B cell (primary cell): Measurements from ENCODE around the gene CPLX1. TPM values are rescaled to one million over a fixed set of nuclear protein-coding genes. Genes with fewer than 3 reads are reported as not detected.

ENCODE experiments used
- ATAC-seq: fragments of 200-7000 bp; cut with Tn5 transposase; one replicate; pipeline ENCODE4 v1.10.0; 2021; ENCODE audit warnings: low read depth, mild to moderate bottlenecking, moderate number of reproducible peaks, moderate library complexity
- CTCF ChIA-PET: fragments of 350-600 bp; sonication (Branson Sonifier 250); formaldehyde crosslinking; loops from one replicate; lab custom pipeline; 2021; ENCODE audit warnings: antibody characterized with exemption, inconsistent platforms; lab: Charles Lee
- POLR2A ChIA-PET: fragments of 350-600 bp; sonication (Branson Sonifier 250); formaldehyde crosslinking; loops from one replicate; lab custom pipeline; 2021; ENCODE audit warnings: antibody characterized with exemption; lab: Charles Lee
- DNase-seq: peaks from one replicate; pipeline ENCODE4 v3.0.0; 2013
- H2AFZ ChIP-seq: 2 replicates; pipeline ENCODE4 v1.6.1; 2012; ENCODE audit warnings: mild to moderate bottlenecking, low read depth, low read length; ENCODE audit not compliant: insufficient read depth, poor library complexity, severe bottlenecking
- H3K27ac ChIP-seq, 2 donors: 1 replicate in 1 of 2; 2 replicates in 1 of 2; pipeline ENCODE4 v1.5.1; 2012 to 2013; ENCODE audit warnings: low read length in 2 of 2, mild to moderate bottlenecking in 2 of 2, moderate library complexity in 1 of 2
- H3K27me3 ChIP-seq, 4 experiments: fragments of 200-600 bp in 1 of 4; sonication (generic) in 1 of 4; replicated peaks in 1 of 4; 1 replicate in 2 of 4; 2 replicates in 2 of 4; pipeline versions ENCODE4 v1.6.1 to v1.7.0; 2013 to 2016; ENCODE audit warnings: low read length in 3 of 4, mild to moderate bottlenecking in 2 of 4, mixed read lengths in 1 of 4, moderate library complexity in 1 of 4; ENCODE audit not compliant: insufficient read depth in 4 of 4, control insufficient read depth in 3 of 4; ENCODE audit errors: control extremely low read depth in 1 of 4
- H3K36me3 ChIP-seq, 2 experiments: replicated peaks in 1 of 2; 1 replicate in 1 of 2; 2 replicates in 1 of 2; pipeline versions ENCODE4 v1.6.1 to v1.7.1; 2013; ENCODE audit warnings: low read length in 1 of 2; ENCODE audit not compliant: insufficient read depth in 2 of 2, control insufficient read depth in 1 of 2; ENCODE audit errors: control extremely low read depth in 1 of 2, extremely low read depth in 1 of 2
- H3K4me1 ChIP-seq, 2 donors: fragments of 200-600 bp in 1 of 2; sonication (generic) in 1 of 2; 1 replicate in 1 of 2; 2 replicates in 1 of 2; pipeline versions ENCODE4 v1.5.1 to v1.6.1; 2013 to 2017; ENCODE audit warnings: low read length in 2 of 2; ENCODE audit not compliant: control insufficient read depth in 2 of 2, insufficient read depth in 2 of 2
- H3K4me2 ChIP-seq: replicated peaks from 2 replicates; pipeline ENCODE3; 2012; ENCODE audit warnings: mild to moderate bottlenecking, low read depth, low read length; ENCODE audit not compliant: poor library complexity, severe bottlenecking
- H3K4me3 ChIP-seq, 5 experiments: fragments of 200-600 bp in 1 of 5; sonication (generic) in 1 of 5; 1 replicate in 3 of 5; 2 replicates in 2 of 5; pipeline versions ENCODE4 v1.5.1 to v1.7.0; 2011 to 2016; ENCODE audit warnings: low read length in 4 of 5, mild to moderate bottlenecking in 4 of 5, low read depth in 2 of 5, control low read depth in 1 of 5, moderate library complexity in 1 of 5; ENCODE audit not compliant: insufficient read depth in 1 of 5; ENCODE audit errors: control extremely low read depth in 1 of 5, extremely low read depth in 1 of 5
- H3K79me2 ChIP-seq: fragments of 200-600 bp; sonication (generic); one replicate; pipeline ENCODE4 v1.6.0; 2016; ENCODE audit warnings: low read length; ENCODE audit not compliant: control insufficient read depth, insufficient read depth
- H3K9ac ChIP-seq: fragments of 200-600 bp; sonication (generic); 2 replicates; pipeline ENCODE4 v1.6.1; 2017; ENCODE audit warnings: mild to moderate bottlenecking, low read length, moderate library complexity
- H3K9me3 ChIP-seq, 3 donors: one replicate each; pipeline versions ENCODE4 v1.6.1 to v1.7.1; 2013; ENCODE audit warnings: low read length in 2 of 3; ENCODE audit not compliant: control insufficient read depth in 2 of 3, insufficient read depth in 1 of 3; ENCODE audit errors: control extremely low read depth in 1 of 3
- H4K20me1 ChIP-seq: 2 replicates; pipeline ENCODE4 v1.6.0; 2012; ENCODE audit warnings: mild to moderate bottlenecking, low read length; ENCODE audit not compliant: insufficient read depth, control insufficient read depth, poor library complexity, severe bottlenecking
- H3K27ac Mint-ChIP-seq: one replicate; pipeline ENCODE4 v1.8.0; 2021; ENCODE audit warnings: mixed read lengths
- H3K27me3 Mint-ChIP-seq: one replicate; pipeline ENCODE4 v1.8.0; 2021; ENCODE audit warnings: mixed read lengths
- H3K4me1 Mint-ChIP-seq: one replicate; pipeline ENCODE4 v1.8.0; 2021; ENCODE audit warnings: mixed read lengths
- H3K4me3 Mint-ChIP-seq: one replicate; pipeline ENCODE4 v1.8.0; 2021; ENCODE audit warnings: mixed read lengths
- H3K9me3 Mint-ChIP-seq: one replicate; pipeline ENCODE4 v1.8.0; 2022; ENCODE audit warnings: mixed read lengths; ENCODE audit not compliant: insufficient read depth
- EZH2 ChIP-seq: IDR thresholded peaks from 2 replicates; pipeline ENCODE4 v1.6.1; 2012; ENCODE audit warnings: borderline replicate concordance, low read depth, mild to moderate bottlenecking, moderate library complexity, low read length; ENCODE audit not compliant: insufficient read depth, poor library complexity, severe bottlenecking
- WGBS: methylation state at CpG from one replicate; pipeline ENCODE4 v1.1.5; 2013; ENCODE audit warnings: missing lambda C conversion rate; ENCODE audit not compliant: insufficient coverage; 5-methylcytosine and 5-hydroxymethylcytosine counted together
- intact Hi-C: fragments of 100-400 bp; cut with micrococcal nuclease; formaldehyde crosslinking; loops from one replicate; pipeline ENCODE4 v1.10.0; 2022
- polyA plus RNA-seq: library from polyadenylated mRNA; depleted of rRNA; stranded (reverse); fragments of >200 nt; gene quantifications from 2 replicates; pipeline ENCODE4 v1.2.3, GENCODE V29; 2012
- total RNA-seq, 2 donors: library from RNA; stranded (reverse); fragments of 120-200 nt in 1 of 2; gene quantifications; 1 replicate in 1 of 2; 2 replicates in 1 of 2; pipeline versions ENCODE4 v1.2.3 to v1.2.4, GENCODE V29; 2013 to 2022
- TF ChIP-seq, protein P1 (sequence below): fragments of 200-600 bp; IDR thresholded peaks from one replicate; pipeline ENCODE4 v1.8.0; 2022; ENCODE audit warnings: antibody characterized with exemption, mild to moderate bottlenecking

The CPLX1 gene
- total and polyA plus RNA-seq, 2 donors (not counting 1 experiment from before 2014, with no cell fraction given) = not detected

DNA sequence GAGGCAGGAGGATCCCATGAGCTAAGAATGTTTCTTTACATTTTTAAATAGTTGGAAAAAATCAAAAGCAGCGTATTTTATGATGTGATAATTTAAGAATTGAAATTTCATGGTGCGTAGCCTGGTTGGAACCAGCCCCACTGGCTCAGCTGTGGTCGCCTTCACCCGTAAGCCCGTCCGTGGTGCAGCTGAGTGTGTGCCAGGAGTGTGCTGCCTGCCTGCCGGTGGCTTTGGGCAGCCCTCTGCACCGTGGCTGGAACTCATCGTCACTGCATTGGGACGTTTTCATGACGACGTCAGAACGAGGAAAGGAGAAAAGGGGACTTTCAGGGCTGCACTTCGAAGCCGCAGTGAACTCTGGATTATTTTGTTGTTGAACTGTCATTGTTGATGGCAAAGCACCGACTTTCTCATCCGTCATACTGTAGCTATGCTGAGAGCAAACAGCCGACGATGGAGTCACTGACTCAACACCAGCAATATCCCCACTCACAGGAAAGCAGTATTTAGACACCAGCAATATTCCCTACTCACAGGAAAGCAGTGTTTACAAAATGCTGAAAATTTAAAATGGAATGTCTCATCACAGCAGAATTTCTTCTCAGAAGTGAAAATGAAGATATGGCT is 85.2 kb downstream of the CPLX1 start:
- Histone ChIP-seq H3K79me2 (no peaks in the 10 kb centered on the region), H3K27ac (no peak overlapping the region), H2AFZ (no peak overlapping the region), H3K4me2 (no peak overlapping the region), H3K4me1 (peaks cover 0 to 8% of the 10 kb centered on the region in 2 donors), H3K27me3 (no peaks in the 10 kb centered on the region), H3K9ac (no peak overlapping the region), H3K36me3 (peaks cover 0 to 27% of the 10 kb centered on the region in 2 experiments), H3K9me3 (peaks cover 0 to 4% (median 0%) of the 10 kb centered on the region in 3 donors), H4K20me1 (peaks cover 8% of the 10 kb centered on the region), H3K4me3 (no peak overlapping the region)
- TF ChIP-seq EZH2 = no peak
- TF ChIP-seq, protein P1, sequence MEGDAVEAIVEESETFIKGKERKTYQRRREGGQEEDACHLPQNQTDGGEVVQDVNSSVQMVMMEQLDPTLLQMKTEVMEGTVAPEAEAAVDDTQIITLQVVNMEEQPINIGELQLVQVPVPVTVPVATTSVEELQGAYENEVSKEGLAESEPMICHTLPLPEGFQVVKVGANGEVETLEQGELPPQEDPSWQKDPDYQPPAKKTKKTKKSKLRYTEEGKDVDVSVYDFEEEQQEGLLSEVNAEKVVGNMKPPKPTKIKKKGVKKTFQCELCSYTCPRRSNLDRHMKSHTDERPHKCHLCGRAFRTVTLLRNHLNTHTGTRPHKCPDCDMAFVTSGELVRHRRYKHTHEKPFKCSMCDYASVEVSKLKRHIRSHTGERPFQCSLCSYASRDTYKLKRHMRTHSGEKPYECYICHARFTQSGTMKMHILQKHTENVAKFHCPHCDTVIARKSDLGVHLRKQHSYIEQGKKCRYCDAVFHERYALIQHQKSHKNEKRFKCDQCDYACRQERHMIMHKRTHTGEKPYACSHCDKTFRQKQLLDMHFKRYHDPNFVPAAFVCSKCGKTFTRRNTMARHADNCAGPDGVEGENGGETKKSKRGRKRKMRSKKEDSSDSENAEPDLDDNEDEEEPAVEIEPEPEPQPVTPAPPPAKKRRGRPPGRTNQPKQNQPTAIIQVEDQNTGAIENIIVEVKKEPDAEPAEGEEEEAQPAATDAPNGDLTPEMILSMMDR = no peak
- H3K4me3 Mint-ChIP-seq = no peak overlapping the region
- ChIA-PET CTCF (interaction anchor here (0.6 to 3.4 kb wide), 7 partner anchors 12 to 246 kb away, joined by 3 to 90 read pairs (median 5); partner anchors contain the start of gene IDUA), POLR2A (no interaction called here)
- DNase-seq (no peak), ATAC-seq (no peak)
- intact Hi-C loops = no loop called here
- 94% methylated on average over 17 of the region's 19 CpGs for WGBS
- H3K4me1 Mint-ChIP-seq = peaks cover 2% of the 10 kb centered on the region
- no peak overlapping the region for H3K27ac Mint-ChIP-seq
- H3K9me3 Mint-ChIP-seq = no peaks in the 10 kb centered on the region
- H3K27me3 Mint-ChIP-seq = no peaks in the 10 kb centered on the region

DNA sequence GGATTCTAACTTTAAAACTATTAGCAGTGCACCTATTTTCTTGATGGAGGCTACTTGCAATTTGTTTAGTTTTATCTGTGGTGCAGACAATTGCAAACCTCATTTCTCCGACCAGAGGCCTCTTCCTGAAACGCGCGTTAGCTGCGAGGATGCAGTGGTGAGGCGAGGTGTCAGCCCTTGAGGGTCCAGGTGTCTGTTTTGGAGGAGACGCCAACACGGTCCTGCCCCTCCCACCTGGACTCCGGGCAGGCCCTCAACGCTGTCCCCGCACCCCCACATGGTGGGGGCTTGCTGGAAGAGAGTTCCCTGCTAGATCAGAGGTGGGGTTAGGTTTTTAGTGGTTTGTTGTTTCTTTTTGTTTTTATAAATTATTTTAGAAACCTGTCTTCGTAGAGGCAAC is 85.9 kb downstream of the CPLX1 start:
- DNase-seq (no peak), ATAC-seq (no peak)
- Histone ChIP-seq H3K4me3 (no peak overlapping the region), H4K20me1 (peaks cover 8% of the 10 kb centered on the region), H3K79me2 (no peaks in the 10 kb centered on the region), H3K9ac (no peak overlapping the region), H3K4me2 (no peak overlapping the region), H3K27ac (no peak overlapping the region), H3K27me3 (no peaks in the 10 kb centered on the region), H3K9me3 (peaks cover 0 to 4% (median 0%) of the 10 kb centered on the region in 3 donors), H3K36me3 (peaks cover 0 to 34% of the 10 kb centered on the region in 2 experiments), H3K4me1 (peaks cover 0 to 8% of the 10 kb centered on the region in 2 donors), H2AFZ (no peak overlapping the region)
- ChIA-PET CTCF (interaction anchor here (1.0 to 3.4 kb wide), 2 partner anchors 247 kb away, joined by 3 to 90 read pairs; partner anchors contain the start of gene IDUA), POLR2A (no interaction called here)
- Mint-ChIP-seq H3K27ac (no peak overlapping the region), H3K4me3 (no peak overlapping the region), H3K9me3 (no peaks in the 10 kb centered on the region), H3K4me1 (peaks cover 2% of the 10 kb centered on the region), H3K27me3 (no peaks in the 10 kb centered on the region)
- intact Hi-C loops = no loop called here
- TF ChIP-seq, protein P1 = no peak
- no peak for TF ChIP-seq EZH2
- 94% methylated on average over 9 of the region's 12 CpGs for WGBS
